IMR-90 (cell line): ENCODE results near the gene ZDHHC17. TPM values are rescaled to one million over a fixed set of nuclear protein-coding genes. Genes with fewer than 3 reads are reported as not detected.

ENCODE experiments used
- ATAC-seq: fragments of 200-7000 bp; cut with Tn5 transposase; 2 replicates; pipeline ENCODE4 v1.9.1; 2020; ENCODE audit warnings: low read depth, mild to moderate bottlenecking, moderate library complexity
- BruUV-seq: library from RNA; stranded (reverse); fragments of 400-500 nt; replicated peaks from 2 replicates; lab custom pipeline; 2021; lab: Mats Ljungman, UMichigan
- CTCF ChIA-PET: fragments of 300-600 bp; formaldehyde crosslinking; extraction: SDS; loops from one replicate; lab custom pipeline; 2021; ENCODE audit warnings: antibody characterized with exemption; lab: Yijun Ruan, JAX
- POLR2A ChIA-PET: fragments of 300-600 bp; sonication (Branson Sonifier 250); formaldehyde crosslinking; loops from one replicate; lab custom pipeline; 2022; ENCODE audit warnings: antibody characterized with exemption; ENCODE audit not compliant: unreplicated experiment; lab: Charles Lee
- DNase-seq: peaks from one replicate; pipeline ENCODE4 v3.0.0; 2013
- H2AFZ ChIP-seq: replicated peaks from 2 replicates; pipeline ENCODE3; 2013; ENCODE audit warnings: low read length, mild to moderate bottlenecking; ENCODE audit not compliant: poor library complexity
- H2AK5ac ChIP-seq: 2 replicates; pipeline ENCODE4 v1.6.1; 2013; ENCODE audit warnings: low read depth, low read length, inconsistent platforms
- H2AK9ac ChIP-seq: replicated peaks from 2 replicates; pipeline ENCODE3; 2013; ENCODE audit warnings: mild to moderate bottlenecking, low read depth, low read length, moderate library complexity; ENCODE audit not compliant: poor library complexity
- H2BK120ac ChIP-seq: 2 replicates; pipeline ENCODE4 v1.6.1; 2013; ENCODE audit warnings: low read depth, low read length, inconsistent platforms
- H2BK15ac ChIP-seq: 3 replicates; pipeline ENCODE4 v1.6.1; 2013; ENCODE audit warnings: low read depth, low read length, inconsistent platforms
- H2BK20ac ChIP-seq: 2 replicates; pipeline ENCODE4 v1.6.1; 2013; ENCODE audit warnings: low read depth, mild to moderate bottlenecking, inconsistent platforms, low read length, moderate library complexity
- H2BK5ac ChIP-seq: 2 replicates; pipeline ENCODE4 v1.6.1; 2013; ENCODE audit warnings: mild to moderate bottlenecking, low read depth, low read length, inconsistent platforms; ENCODE audit not compliant: poor library complexity, severe bottlenecking
- H3K14ac ChIP-seq: replicated peaks from 2 replicates; pipeline ENCODE4 v1.6.1; 2013; ENCODE audit warnings: low read depth, low read length, inconsistent platforms
- H3K18ac ChIP-seq: 2 replicates; pipeline ENCODE4 v1.6.1; 2013; ENCODE audit warnings: low read depth, low read length, control low read depth
- H3K23ac ChIP-seq: 2 replicates; pipeline ENCODE4 v1.6.1; 2013; ENCODE audit warnings: low read depth, low read length, inconsistent platforms
- H3K27ac ChIP-seq: 2 replicates; pipeline ENCODE4 v1.5.1; 2013; ENCODE audit warnings: mild to moderate bottlenecking, control low read depth, low read length; ENCODE audit not compliant: insufficient read depth
- H3K27me3 ChIP-seq: 2 replicates; pipeline ENCODE4 v1.6.1; 2013; ENCODE audit warnings: low read length; ENCODE audit not compliant: control insufficient read depth, insufficient read depth
- H3K36me3 ChIP-seq: 2 replicates; pipeline ENCODE4 v1.6.1; 2013; ENCODE audit warnings: low read length, mixed read lengths; ENCODE audit not compliant: control insufficient read depth, insufficient read depth
- H3K4ac ChIP-seq: 2 replicates; pipeline ENCODE4 v1.6.1; 2013; ENCODE audit warnings: low read depth, low read length, inconsistent platforms
- H3K4me1 ChIP-seq: 2 replicates; pipeline ENCODE4 v1.6.1; 2013; ENCODE audit warnings: low read length, mixed read lengths; ENCODE audit not compliant: control insufficient read depth, insufficient read depth
- H3K4me2 ChIP-seq: 2 replicates; pipeline ENCODE4 v1.6.1; 2013; ENCODE audit warnings: low read depth, mild to moderate bottlenecking, control low read depth, low read length, moderate library complexity
- H3K4me3 ChIP-seq: 2 replicates; pipeline ENCODE4 v1.5.1; 2013; ENCODE audit warnings: low read depth, mild to moderate bottlenecking, control low read depth, low read length, moderate library complexity; ENCODE audit not compliant: insufficient read depth
- H3K56ac ChIP-seq: 2 replicates; pipeline ENCODE4 v1.6.1; 2013; ENCODE audit warnings: low read length, inconsistent platforms; ENCODE audit not compliant: insufficient read depth; ENCODE audit errors: extremely low read depth
- H3K79me1 ChIP-seq, 2 experiments: 2 replicates each; pipeline ENCODE4 v1.6.1; 2013; ENCODE audit warnings: low read length in 2 of 2, inconsistent platforms in 1 of 2, low read depth in 1 of 2
- H3K9ac ChIP-seq: 2 replicates; pipeline ENCODE4 v1.6.1; 2013; ENCODE audit warnings: low read depth, low read length, control low read depth
- H3K9me1 ChIP-seq: 2 replicates; pipeline ENCODE4 v1.6.1; 2013; ENCODE audit warnings: low read length, inconsistent platforms; ENCODE audit not compliant: insufficient read depth
- H3K9me3 ChIP-seq: 2 replicates; pipeline ENCODE4 v1.6.1; 2013; ENCODE audit warnings: low read length; ENCODE audit not compliant: control insufficient read depth, insufficient read depth
- H4K20me1 ChIP-seq: 2 replicates; pipeline ENCODE4 v1.6.1; 2013; ENCODE audit warnings: low read length, inconsistent platforms; ENCODE audit not compliant: insufficient read depth
- H4K5ac ChIP-seq: 2 replicates; pipeline ENCODE4 v1.6.1; 2013; ENCODE audit warnings: mild to moderate bottlenecking, low read depth, low read length, control low read depth
- H4K8ac ChIP-seq, 2 experiments: 2 replicates each; pipeline ENCODE4 v1.6.1; 2013; ENCODE audit warnings: low read depth in 2 of 2, low read length in 2 of 2, control low read depth in 1 of 2, inconsistent platforms in 1 of 2
- H4K91ac ChIP-seq: 2 replicates; pipeline ENCODE4 v1.6.1; 2013; ENCODE audit warnings: low read depth, low read length, inconsistent platforms; ENCODE audit not compliant: insufficient read depth
- BHLHE40 ChIP-seq: fragments of 150-350 bp; IDR thresholded peaks from 2 replicates; pipeline ENCODE4 v1.6.1; 2016; ENCODE audit warnings: mild to moderate bottlenecking, low read depth, low read length
- FOS ChIP-seq: fragments of 150-350 bp; IDR thresholded peaks from 2 replicates; pipeline ENCODE4 v1.6.1; 2016; ENCODE audit warnings: low read depth, low read length
- SMC3 ChIP-seq: fragments of 150-350 bp; IDR thresholded peaks from 2 replicates; pipeline ENCODE4 v1.6.1; 2016; ENCODE audit warnings: low read depth, mild to moderate bottlenecking, antibody characterized with exemption, low read length, moderate library complexity
- WGBS, 2 experiments: methylation state at CpG; one replicate each; pipeline versions ENCODE4 v1.1.5 to v1.1.7; 2013; ENCODE audit warnings: missing lambda C conversion rate in 2 of 2; ENCODE audit not compliant: insufficient read length in 1 of 2; ENCODE audit errors: extremely low coverage in 2 of 2; 5-methylcytosine and 5-hydroxymethylcytosine counted together
- dilution Hi-C: fragments of 300-500 bp; cut with HindIII; formaldehyde crosslinking; loops from one replicate; pipeline ENCODE4 v1.14.3; 2018; ENCODE audit warnings: low sequenced_read_pairs; ENCODE audit not compliant: unreplicated experiment
- in situ Hi-C: fragments of 300-500 bp; cut with MboI; formaldehyde crosslinking; loops from 3 replicates; pipeline ENCODE4 v1.14.3; 2019; ENCODE audit warnings: low sequenced_read_pairs, inconsistent platforms, mixed read lengths
- intact Hi-C: fragments of 100-400 bp; cut with micrococcal nuclease; formaldehyde crosslinking; loops from 2 replicates; pipeline ENCODE4 v1.10.0; 2022
- polyA plus RNA-seq, 3 experiments: library from polyadenylated mRNA; depleted of rRNA; stranded (reverse); fragments of >200 nt; gene quantifications; 2 replicates each; pipeline ENCODE4 v1.2.3, GENCODE V29; 2012; ENCODE audit warnings: low replicate concordance in 1 of 3
- total RNA-seq: library from RNA; depleted of rRNA; stranded (reverse); fragments of >200 nt; gene quantifications from 2 replicates; pipeline ENCODE4 v1.2.3, GENCODE V29; 2012

ZDHHC17 gene
- total and polyA plus RNA-seq, 2 of the 4 experiments (the other 2 are of a cell fraction) = 23.3 to 125 TPM

- Histone ChIP-seq H2BK120ac (no peak overlapping the region), H4K20me1 (no peaks in the 10 kb centered on the region), H3K4ac (no peak overlapping the region), H4K91ac (no peak overlapping the region), H2AK9ac (no peak overlapping the region), H2BK5ac (no peak overlapping the region), H3K36me3 (no peaks in the 10 kb centered on the region), H3K9me3 (peaks cover 1% of the 10 kb centered on the region), H3K4me2 (no peak overlapping the region), H3K9me1 (no peaks in the 10 kb centered on the region), H2BK20ac (no peak overlapping the region), H3K27ac (no peak overlapping the region), H2AFZ (no peak overlapping the region), H3K9ac (no peak overlapping the region), H3K79me1 (no peaks in the 10 kb centered on the region), H3K23ac (no peak overlapping the region), H2BK15ac (no peak overlapping the region), H4K8ac (no peak overlapping the region), H3K14ac (no peak overlapping the region), H2AK5ac (no peak overlapping the region), H3K4me3 (no peak overlapping the region), H3K27me3 (no peaks in the 10 kb centered on the region; the same call in 1 of the 2 replicates), H3K18ac (no peak overlapping the region), H3K4me1 (no peaks in the 10 kb centered on the region), H3K56ac (no peak overlapping the region), H4K5ac (no peak overlapping the region)
- ChIA-PET POLR2A (no interaction called here), CTCF (no interaction called here)
- in situ Hi-C loops = no loop called here
- TF ChIP-seq FOS (no peak), SMC3 (no peak), BHLHE40 (no peak)
- no TSS peak for BruUV-seq
- no peak for ATAC-seq
- intact Hi-C loops = no loop called here
- WGBS, 2 experiments = no CpG with 5 or more reads among the region's 1 CpG
- dilution Hi-C loops = no loop called here
- no peak for DNase-seq
Measured at GRCh38 chr12:76888775-76889174, 124.9 kb downstream of the ZDHHC17 start.
